Prostate gland (tissue), 2 donors: ENCODE data around the gene RAI1.

Source experiments
- POLR2A ChIP-seq: fragments of 450-650 bp; IDR thresholded peaks from one replicate; pipeline ENCODE4 v1.6.1; 2016; ENCODE audit warnings: antibody characterized with exemption, mild to moderate bottlenecking
- POLR2AphosphoS5 ChIP-seq: sonication (generic); formaldehyde crosslinking; IDR thresholded peaks from one replicate; pipeline ENCODE4 v1.6.1; 2017; ENCODE audit warnings: antibody characterized with exemption
- TF ChIP-seq, protein P1 (sequence below), 4 experiments: fragments of 200-600 bp in 2 of 4; fragments of 450-650 bp in 2 of 4; sonication (generic) in 2 of 4; IDR thresholded peaks; 1 replicate in 3 of 4; 2 replicates in 1 of 4; pipeline ENCODE4 v1.5.1; 2016 to 2019; ENCODE audit warnings: antibody characterized with exemption in 4 of 4, mild to moderate bottlenecking in 2 of 4, moderate library complexity in 2 of 4

GRCh38 chr17:17666111-17666714 lies 15.0 kb upstream of the RAI1 start:
- TF ChIP-seq POLR2AphosphoS5 (no peak), POLR2A (no peak)
- TF ChIP-seq, protein P1, sequence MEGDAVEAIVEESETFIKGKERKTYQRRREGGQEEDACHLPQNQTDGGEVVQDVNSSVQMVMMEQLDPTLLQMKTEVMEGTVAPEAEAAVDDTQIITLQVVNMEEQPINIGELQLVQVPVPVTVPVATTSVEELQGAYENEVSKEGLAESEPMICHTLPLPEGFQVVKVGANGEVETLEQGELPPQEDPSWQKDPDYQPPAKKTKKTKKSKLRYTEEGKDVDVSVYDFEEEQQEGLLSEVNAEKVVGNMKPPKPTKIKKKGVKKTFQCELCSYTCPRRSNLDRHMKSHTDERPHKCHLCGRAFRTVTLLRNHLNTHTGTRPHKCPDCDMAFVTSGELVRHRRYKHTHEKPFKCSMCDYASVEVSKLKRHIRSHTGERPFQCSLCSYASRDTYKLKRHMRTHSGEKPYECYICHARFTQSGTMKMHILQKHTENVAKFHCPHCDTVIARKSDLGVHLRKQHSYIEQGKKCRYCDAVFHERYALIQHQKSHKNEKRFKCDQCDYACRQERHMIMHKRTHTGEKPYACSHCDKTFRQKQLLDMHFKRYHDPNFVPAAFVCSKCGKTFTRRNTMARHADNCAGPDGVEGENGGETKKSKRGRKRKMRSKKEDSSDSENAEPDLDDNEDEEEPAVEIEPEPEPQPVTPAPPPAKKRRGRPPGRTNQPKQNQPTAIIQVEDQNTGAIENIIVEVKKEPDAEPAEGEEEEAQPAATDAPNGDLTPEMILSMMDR (IDR thresholded peaks at IDR 0.05): no peak
